ENCODE data around the gene NFASC. TPM values are rescaled to one million over a fixed set of nuclear protein-coding genes. Genes with fewer than 3 reads are reported as not detected.

The NFASC gene
- total RNA-seq = 1.4 TPM

DNA sequence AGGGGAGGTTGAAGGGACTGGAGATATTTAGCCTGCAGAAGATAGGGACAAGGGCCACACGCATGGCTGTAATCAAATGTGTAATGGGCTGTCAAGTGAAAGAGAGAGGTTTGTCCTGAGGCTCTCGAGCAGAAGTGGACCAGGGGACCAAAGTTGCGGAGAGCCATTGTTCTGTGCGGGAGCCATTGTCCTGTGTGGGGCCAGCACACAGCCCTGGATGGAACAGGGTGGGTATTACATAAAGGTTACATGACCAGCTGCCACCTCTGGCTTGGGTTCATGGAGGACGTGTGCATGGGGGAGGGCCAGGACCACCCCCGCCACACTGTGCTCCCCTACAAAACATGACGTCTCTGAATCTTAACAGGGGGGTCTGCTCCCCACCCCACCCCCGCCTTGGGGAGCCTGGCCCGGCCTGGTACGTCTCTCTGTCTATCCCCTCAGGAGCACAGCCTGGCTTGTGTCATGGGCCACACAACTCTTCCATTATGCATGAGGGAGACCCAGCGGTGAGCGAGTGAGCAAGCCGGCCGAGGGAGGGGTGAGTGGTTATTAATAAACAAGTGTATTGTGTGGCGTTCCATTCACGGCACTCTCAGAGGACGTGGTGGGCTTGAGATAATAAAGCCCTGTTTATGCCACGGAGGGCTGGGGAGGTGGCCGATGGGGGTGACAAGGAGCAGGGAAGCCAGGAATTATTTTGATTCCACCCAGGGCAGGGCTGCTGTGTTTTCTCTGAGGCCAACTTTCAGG, at the start of gene NFASC:
TSS of gene NFASC (plus strand) at position 703 of the 753 bp plus-strand sequence. CDS start 73,454 bp downstream, outside the sequence.
- no peak for DNase-seq

DNA sequence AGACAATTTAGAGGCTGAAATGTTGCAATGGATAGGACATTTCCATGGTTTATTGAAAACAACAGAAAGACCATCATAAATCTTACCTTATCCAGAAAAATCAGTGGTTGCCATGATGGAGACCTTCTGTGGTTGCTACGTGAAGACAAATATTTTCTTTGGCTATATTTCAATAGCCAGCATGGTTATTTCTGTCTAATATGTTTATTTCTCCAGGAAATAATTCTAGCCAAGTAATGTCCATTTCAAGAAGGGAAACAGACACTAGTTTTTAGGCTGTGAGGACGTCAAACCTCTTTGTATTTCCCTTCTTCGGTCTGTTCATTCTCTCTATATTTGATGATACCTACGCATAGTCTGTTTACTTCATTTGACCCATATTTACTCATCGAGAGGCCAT, 49.2 kb upstream of the NFASC start:
- no peak for DNase-seq

DNA sequence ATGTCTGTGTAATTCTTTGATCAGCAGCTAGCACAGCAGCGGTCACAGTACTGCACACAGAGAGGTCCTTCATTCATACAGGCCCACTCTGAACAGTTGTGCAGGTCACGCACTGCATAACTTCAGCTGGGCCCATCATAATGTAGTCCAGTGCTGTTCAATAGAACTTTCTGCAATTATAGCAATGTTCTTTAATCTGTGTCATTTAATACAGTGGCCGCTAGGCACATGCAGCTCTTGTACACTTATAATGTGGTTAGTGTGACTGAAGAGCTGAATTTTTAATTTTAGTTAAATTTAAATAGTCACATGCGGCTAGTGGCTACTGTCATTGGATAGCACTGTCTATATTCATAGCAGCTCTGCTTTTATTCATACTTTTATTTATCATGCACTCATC, 48.7 kb upstream of the NFASC start:
- DNase-seq = no peak

DNA sequence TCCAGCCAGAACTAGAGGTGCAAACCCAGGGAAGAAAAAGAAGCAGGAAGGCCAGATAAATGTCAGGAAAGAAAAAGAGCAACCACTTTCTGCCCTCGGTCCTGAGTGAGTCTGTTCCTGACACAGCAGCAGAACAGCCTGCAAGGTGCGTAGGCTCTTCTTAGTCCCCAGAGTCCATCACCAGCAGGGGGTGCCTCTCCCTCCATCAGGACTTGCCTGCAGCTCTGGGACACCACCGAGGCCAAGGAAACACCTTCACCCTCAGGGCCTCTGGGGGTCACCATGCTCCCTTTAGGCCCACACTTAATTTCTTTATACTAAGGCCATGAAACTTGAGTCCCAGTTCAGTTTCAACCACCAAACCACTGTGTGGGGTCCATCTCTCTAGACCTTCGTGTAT, 43.7 kb upstream of the NFASC start:
- no peak for DNase-seq

DNA sequence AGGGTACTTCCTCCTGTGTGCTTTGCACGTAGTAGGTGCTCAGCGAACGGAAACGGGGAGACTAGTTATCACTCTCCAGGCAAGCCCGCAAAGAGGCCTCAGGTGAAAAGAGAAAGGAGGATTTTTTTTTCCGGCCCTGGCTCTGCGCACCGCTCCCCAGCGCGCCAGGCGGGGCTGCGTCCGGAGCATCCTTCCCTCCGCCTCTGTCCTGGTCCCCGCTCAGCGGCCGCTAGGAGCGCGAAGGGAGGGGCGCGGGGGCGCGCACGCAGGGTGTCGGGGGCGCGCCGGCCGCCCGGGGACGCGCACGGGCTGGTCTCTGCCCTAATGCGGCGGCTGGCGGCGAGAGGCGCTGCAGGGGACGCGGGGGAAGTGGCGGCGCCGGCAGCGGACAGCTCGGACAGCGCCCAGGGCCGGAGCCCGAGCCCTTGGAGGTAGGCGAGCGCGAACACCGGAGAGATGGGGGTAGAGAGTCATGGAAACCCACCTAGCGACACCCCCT, 42.3 kb upstream of the NFASC start:
- DNase-seq = no peak

DNA sequence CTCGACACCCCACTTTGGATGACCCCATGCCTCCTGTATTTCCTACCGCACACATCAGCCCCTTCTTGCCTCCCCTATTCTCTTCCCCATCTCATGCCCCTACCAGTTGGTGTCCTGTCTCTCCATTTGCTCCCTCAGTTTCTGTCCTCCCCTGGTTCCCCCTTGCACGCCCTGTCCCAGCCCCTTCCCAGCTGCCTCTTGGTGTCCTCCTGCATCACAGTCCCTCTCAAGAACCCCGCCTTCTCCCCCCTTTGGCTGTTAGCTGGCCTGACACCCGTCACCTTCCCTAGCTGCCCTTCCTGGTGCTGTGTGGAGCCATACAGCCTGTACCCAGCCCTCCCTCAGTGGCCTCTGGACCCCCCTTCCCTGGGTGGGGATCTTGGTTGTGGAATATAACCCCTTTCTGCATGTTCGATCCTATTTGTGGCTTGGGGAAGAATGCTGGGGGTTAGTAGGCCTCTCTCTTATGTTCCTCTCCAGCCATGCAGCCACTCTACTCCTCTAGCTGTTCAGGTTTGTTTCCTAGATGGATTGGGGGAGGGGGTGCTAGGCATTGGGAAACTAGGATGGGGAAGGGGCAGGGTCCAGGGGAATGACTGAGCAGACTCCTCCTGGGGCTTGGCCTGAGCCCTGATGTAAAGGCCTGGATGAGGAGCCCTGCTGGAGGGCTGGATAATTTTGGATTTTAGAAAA, 41.4 kb upstream of the NFASC start:
- DNase-seq = no peak

DNA sequence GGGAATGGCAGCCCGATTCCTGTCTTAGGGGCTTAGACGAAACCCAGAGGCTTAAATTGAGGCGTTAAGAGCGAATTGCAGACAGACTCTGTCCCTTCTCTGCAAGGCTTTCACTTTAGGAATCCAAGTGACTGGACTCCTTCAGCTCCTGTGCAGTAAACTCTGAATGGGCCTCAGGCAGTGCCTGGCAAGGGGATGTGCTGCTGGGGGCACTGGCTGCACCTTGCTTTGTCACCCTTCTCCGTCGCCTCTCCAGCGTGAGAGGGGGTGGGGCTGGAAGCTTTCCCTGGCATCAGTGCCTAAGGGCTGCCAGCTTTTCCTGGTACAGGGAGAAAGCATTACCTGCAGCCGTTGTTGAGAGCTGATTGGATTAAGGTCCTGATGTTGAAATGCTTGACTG, 39.9 kb upstream of the NFASC start:
- DNase-seq = no peak

DNA sequence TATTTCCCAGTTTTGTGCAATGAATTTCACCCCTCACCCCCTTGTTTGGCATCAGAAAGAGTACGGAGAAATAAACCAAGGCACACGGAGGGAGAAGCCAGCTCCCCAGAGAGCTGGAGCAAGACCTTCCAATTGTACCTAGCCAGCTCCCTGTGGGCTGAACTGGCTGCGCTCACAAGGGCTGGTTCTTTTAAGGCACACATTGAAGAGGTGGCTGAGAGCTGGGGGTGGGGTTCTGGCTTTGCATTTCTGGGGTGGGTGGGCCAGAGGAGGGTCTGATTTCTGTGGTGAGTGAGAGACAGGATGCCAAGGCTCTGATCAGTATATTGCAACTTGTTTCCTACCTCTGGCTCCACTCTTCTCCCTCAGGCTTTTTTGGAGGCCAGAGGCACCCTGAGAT, 39.5 kb upstream of the NFASC start:
- no peak for DNase-seq

DNA sequence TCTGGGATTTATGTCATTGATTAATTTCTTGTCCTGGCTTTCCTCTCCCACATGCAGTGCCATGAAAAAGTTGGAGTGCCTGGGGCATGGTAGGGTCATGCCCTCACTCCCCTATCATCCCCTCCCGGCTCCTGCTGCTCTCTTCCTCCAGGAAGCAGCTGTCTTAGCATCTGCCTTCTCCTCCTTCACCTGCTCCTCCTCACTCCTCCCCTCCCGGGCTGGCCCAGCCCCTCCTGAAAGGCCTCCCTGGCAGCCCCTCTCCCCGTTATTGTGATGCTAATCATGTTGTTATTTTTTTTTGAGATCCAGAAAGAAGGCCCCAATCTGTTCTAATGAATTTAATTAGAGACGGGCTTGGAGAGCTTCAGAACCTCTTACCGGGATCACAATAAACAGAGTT, 36.3 kb upstream of the NFASC start:
- DNase-seq = no peak

DNA sequence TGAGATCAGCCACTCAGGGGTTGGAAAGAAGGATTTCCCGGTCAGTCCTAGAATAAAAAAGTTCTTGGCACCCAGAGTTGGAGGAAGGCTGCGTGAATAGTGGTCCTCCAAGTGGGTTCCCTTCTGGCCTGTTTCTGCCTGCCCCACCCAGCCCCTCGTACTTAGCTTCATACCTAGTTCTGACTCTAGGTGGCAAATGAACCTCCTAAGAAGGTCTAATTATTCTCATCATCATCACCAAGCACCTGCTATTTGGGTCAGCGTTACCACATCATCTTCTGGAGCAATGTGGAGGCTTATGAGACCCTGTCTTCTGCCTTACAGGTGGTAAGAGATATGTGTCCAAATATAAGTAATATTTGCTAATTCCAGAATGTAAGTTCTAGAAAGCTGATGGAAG, 35.9 kb upstream of the NFASC start:
- no peak for DNase-seq

DNA sequence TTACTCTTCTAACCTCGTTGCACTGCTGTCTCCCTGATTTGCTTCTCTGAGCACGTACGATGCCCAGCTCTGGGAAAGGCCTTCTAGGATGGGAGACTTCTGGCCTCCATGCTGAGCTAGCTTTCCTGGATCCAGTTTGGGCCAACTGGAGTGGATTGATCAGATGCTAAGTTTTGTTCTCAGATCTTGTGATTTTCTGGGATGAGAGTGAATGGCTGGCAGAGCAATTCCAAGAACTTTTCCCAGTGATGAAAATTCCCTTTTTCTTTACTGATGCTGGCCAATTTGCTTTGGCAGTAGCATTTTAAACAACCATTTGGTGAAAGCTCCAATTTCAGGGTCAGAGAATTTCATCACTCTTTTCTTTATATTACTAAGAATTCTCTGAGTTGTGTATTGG, 34.9 kb upstream of the NFASC start:
- no peak for DNase-seq

DNA sequence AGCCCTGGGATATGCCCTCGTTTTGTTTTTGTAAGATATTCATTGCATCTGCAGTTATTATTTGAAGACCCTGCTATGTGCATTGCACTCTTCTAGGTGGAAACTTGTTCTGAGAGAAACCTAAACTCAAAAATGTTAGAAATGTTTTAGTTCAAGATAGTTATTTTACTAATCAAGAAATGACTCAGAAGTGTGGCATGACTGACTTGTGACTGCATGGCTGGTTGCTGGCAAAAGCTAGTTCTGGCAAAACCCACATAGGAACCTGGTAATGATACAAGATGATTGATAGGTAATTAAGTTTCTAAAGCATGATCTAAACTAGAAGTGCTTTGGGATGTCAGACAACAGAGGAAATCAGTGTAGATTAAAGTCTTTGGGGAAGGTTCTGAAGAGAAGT, 33.8 kb upstream of the NFASC start:
- no peak for DNase-seq

DNA sequence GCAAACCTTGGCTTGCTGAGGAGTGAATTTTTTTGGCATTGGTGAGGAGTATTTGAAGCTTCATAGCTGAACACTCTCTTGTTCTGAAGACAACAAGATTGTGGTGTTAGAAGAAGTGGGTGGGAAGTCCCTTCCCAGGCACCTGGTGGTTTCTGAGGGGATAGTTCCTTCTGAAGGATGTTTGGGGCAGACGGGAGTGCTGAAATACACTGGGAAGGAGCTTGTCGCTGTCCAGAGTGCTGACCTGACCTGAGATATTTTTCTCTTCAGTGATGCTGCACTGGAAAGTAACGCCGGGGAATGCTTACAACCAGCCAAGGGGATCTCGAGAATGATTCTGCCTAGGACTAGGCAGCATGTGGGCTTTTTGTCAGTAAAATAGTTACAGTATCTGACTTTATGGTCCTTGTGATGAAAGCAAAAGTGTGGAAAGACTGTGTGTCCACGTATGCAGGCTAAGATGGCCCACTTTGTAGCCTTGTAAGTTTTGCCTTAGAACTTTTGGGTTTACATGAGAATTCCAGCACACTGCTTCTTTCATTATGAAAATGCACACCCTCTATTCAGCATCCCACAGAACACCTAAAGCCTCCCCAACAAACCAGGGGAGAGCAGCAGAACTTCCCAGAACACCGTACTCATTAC, 33.1 kb upstream of the NFASC start:
- DNase-seq = no peak

DNA sequence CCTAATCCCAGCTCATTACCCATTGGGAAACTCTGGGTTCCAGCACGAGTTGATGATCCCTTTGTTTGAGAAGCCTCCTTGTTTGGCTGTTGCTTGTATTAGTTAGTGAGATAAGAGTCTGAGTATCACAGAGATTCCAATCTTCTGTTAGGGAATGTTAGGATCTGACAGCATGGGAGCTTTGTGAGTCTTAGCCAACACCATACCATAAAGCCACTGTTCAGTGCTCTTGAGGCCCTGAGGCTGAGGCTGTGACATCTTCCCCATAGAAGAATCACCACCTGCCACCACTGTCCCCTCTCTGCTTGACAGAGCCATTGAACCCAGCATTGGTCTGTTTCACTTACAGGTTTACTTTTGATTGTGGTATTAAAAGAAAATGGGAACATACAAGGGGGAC, 29.3 kb upstream of the NFASC start:
- DNase-seq = no peak

DNA sequence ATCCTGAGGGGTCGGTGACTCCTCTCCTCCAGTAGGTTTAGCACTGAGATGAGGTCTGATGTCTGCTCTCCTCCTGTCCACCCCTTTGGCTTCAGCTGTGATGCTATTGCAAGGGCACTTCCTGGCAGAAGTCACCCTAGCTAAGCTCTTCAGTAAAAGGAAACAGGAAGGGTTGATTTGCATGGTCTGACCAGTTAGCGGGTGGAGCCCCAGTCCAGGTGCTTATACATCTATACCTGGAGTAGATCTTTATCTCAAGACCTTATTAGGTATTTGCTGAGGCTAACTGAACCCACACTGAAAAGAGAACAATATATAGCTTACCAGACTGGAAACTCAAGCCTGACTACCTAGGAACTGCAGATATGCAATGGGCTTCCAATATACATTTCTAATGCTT, 28.9 kb upstream of the NFASC start:
- DNase-seq = no peak

DNA sequence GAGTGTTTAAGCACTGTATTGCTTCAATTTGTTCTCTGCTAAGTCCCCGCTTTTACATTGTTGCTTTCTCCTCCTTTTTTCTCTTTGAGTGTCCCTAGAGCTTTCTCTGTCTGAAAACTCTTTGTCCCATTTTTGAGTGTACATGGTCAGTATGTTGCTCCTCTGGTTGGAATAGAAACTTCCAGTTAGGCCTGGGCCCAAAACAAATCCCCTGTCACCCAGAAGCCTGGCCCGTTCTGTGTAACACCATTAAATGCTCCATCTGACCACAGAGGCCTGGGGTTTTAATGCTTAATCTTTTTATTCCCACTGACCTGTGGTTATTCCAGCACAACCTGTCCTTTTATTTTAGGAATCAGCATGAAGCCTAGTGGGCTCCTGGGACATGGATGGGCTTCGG, 28.3 kb upstream of the NFASC start:
- DNase-seq = no peak

DNA sequence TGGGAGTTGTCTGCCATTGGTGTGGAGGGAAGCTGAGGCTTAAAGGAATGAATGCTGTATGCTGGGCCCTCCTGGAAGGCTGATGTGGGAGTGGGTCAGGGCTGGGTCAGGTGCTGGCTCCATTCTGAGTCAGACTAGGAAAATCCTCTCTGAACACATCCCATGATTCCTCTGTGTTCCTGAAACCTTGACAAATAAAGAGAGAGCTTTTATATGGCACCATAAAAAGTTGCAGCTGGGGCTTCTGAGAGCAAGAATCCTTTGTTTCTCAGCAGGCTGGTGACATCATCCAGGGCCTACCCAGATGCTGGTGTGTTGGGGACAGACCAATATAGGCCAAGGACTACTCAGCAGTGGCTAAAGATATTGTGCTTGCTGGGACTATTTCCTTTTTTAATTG, 27.8 kb upstream of the NFASC start:
- DNase-seq = no peak

DNA sequence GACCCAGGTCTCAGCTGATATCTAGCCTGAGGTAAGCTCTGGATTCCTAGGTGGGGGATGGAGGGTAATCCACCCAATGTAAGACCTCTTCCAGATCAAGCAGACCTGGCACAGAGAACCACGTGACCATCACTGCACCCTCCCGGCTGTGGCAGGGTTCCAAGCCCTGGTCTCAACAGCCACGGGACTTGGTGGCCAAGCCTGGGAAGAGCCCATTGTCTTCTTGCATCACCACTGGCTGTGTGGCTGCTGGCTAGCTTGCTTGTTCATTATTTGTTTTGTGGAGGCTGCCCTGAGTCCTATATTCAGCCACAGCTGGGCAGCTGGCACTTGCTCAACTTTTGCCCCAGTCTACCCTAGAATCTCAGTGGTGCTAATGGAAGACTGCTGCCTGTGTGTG, 24.1 kb upstream of the NFASC start:
- DNase-seq = no peak

DNA sequence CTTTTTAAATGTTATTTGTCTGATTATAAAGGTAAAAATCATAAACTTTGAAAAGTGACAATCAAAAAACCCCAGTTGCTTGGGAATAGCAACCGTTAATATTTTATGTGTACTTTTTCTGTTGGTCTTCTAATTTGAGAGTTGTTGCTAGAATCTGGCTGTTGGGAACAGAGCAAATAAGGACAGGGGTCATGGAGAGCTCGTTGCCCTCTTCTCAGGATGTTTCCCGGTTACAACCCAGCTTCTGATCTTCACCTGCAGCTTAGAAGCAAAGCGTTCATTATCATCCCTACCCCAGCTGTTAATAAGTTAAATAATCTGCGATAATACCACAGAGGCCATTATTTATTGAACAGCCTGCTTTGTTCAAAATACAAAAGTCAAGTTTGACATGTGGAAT, 22.1 kb upstream of the NFASC start:
- DNase-seq = no peak

DNA sequence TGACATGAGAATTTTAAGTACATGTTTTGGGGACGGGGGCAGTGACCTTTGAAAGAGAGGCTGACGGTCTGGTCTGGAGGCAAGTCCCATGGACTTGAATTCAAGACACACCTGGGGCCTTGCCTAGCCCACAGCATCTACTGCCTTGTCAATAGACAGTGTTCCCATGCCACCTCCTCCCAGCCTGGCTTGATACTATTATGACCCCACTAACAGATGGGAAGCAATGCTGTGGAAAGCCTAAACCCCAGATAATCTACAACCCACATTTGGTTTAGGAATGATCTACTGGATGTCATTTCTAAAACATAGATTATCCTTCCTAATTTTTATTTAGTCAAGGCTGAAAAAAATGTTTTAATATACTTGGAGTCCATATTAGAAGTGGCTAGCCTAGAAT, 17.8 kb upstream of the NFASC start:
- no peak for DNase-seq

DNA sequence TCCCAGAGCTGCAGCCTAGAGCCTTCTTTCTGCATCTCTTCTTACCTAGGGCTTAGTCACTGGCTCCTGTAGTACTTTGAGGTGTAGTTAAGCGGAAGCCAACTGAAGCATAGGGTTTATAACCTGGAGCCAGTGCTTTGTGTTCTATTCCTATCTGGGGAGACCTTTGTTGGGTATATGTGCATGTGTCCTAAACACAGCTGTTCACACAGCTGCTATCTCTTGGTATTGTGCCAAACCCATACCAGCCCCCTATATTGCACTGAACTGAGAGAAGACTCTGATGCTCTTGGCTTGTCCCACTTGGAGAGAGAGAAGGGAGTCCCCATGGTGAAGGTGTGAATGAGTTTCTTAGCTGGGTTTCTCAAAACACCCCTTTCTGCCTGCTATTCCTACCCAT, 17.2 kb upstream of the NFASC start:
- no peak for DNase-seq

DNA sequence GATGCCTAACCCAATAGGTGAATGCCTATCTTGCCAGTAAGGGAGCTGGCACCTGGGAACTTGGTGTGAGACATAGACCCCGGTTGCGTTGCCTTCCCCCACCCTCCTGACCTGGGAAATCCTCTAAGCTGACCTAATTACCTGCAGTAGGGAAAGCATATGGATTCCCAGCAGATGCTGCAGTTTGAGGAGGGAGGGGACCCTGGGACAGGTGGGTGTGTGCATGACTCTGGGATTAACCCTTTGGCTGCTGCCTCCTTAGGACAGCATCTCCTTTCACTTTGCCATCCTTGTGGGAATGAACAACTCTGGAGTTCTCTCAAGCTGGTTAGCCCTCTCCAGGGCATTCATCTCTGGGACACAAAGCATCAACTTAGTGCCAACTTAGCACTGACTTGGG, 16.4 kb upstream of the NFASC start:
- DNase-seq = no peak

DNA sequence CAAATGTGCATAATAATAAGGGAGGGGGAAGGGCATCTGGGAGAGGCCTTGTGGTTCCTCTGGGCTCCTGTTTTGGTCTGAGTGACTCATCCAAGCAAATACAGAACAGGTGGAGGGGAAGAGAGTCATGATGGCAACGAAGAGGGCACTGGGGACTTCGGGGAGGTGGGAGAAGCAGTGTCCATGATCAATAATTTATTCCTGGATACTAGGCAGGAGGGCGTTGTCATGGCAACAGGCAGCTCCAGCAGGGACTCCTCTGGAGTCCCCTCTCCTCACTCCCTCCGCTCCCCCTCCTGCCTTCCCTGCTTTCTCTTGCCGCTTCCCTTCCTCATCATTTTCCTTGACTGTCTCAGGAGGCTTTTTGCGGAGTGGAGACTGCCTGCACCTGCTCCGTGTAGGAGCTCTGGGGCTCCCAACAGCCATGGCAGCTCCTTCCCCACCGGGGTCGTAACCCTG, 12.3 kb upstream of the NFASC start:
- no peak for DNase-seq

DNA sequence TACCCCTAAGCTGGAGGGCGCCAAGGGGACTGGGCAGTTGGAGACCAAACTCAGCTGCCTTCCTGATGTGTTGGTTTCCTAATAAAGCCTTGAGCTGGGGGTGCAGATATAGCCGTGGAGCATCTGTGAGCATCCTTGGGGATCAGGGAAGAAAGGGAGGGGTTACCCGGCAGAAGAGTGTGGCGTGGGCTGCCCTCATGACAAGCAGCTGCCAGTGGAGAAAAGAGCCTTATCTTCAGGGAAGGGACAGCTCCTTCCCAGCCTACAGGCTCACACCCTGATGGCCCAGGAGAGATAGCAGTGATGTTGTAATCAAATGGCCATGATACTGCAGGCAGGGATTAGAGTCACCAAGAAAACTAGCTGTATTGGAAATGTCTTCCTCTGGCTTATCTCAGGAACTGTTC, 10.8 kb upstream of the NFASC start:
- no peak for DNase-seq

Data from skin of body (tissue), 2 donors.